ENCODE measurements around the gene FAM174A.

DNA sequence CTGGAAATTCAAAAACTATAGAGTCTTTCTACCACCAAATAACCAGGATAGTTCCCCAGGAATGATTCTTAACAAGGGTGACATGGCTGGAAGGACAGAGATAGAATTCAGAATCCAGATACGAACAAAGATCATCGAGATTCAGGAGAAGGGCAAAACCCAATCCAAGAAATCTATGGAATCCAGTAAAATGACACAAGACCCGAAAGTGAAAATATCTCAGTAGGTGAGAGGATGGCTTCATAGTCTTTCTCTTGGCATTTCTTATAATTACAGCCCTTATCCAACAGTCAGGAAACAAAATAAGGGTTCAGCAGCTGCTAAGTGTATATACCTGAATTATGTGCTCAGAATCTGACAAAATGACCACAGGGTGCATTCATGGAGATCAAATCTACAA, 81.8 kb downstream of the FAM174A start:
- TF ChIP-seq, protein P1, sequence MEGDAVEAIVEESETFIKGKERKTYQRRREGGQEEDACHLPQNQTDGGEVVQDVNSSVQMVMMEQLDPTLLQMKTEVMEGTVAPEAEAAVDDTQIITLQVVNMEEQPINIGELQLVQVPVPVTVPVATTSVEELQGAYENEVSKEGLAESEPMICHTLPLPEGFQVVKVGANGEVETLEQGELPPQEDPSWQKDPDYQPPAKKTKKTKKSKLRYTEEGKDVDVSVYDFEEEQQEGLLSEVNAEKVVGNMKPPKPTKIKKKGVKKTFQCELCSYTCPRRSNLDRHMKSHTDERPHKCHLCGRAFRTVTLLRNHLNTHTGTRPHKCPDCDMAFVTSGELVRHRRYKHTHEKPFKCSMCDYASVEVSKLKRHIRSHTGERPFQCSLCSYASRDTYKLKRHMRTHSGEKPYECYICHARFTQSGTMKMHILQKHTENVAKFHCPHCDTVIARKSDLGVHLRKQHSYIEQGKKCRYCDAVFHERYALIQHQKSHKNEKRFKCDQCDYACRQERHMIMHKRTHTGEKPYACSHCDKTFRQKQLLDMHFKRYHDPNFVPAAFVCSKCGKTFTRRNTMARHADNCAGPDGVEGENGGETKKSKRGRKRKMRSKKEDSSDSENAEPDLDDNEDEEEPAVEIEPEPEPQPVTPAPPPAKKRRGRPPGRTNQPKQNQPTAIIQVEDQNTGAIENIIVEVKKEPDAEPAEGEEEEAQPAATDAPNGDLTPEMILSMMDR (conservative IDR thresholded peaks at IDR 0.05 in 1 of 2, IDR thresholded peaks at IDR 0.05 in 1 of 2; ENCODE audit: extremely low read depth in 1 of 2, insufficient read depth in 1 of 2, low read depth in 1 of 2, low read length in 2 of 2), result no peak
- no peak for TF ChIP-seq EZH2 (IDR thresholded peaks at IDR 0.05; ENCODE audit: borderline replicate concordance, low read length)
